T-helper 2 cell treated with Interferon-gamma antibody and Interleukin-4, amounts not matched to agents 5 μg/mL and 100 μg/mL, for 36 hours (primary cell): ENCODE measurements around the gene COA4.

Experiments used
- DNase-seq: peaks from one replicate; pipeline ENCODE4 v3.0.0; 2021; ENCODE audit warnings: low spot score
- H3K27ac Mint-ChIP-seq: one replicate; pipeline ENCODE4 v1.8.0; 2021; ENCODE audit warnings: mild to moderate bottlenecking, mixed read lengths
- H3K27me3 Mint-ChIP-seq: one replicate; pipeline ENCODE4 v1.8.0; 2021; ENCODE audit warnings: low read depth, mixed read lengths
- H3K36me3 Mint-ChIP-seq: one replicate; pipeline ENCODE4 v1.8.0; 2021; ENCODE audit warnings: low read depth, mixed read lengths
- H3K4me1 Mint-ChIP-seq: one replicate; pipeline ENCODE4 v1.8.0; 2021; ENCODE audit warnings: low read depth, mixed read lengths
- H3K4me3 Mint-ChIP-seq: one replicate; pipeline ENCODE4 v1.8.0; 2022; ENCODE audit warnings: mild to moderate bottlenecking, moderate library complexity, mixed read lengths
- H3K9me3 Mint-ChIP-seq: one replicate; pipeline ENCODE4 v1.8.0; 2021; ENCODE audit warnings: mixed read lengths

Gene COA4

DNA sequence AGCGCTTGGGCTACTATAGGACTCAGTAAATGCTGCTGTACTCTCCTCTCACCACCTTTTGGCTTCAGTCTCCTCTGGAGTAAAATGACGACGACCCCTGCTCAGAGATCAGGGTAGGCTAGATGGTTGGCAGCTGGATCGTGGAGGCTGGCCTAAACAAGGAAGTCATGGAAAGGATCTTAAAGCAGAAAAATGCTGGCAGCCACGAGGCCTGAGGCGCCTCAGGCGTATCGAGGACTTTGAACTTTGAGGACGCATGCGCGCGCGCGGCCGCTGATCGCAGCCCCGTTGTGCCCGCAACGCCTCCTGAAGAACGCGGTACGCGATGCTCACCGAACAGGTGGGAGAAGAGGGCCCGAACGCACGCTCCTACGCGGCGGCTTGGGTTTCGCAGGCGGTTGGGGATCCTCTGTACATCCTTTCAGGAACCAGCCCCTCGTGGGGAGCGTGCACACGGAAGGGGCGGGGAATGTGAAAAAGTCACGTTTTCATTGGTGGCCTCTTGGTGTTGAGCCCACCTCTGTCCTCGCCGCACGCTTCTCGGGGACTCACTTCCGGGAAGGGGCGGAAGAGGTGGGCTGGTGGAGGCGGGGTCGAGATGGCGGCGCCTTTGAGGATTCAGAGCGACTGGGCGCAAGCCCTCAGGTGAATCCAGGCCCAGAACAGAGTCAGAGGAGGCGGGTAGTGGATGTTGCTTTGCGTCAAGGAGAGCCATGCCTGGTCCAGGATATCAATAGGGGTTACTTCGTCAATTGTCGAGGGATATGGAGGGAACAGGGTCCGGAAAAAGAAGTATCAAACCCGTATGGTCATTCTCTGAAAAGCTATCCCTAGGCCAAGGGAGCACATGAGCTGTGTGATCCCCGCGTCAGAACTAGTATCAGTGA, at the start of gene COA4, which contains the start of gene PAAF1:
Gene COA4 (minus strand): TSS at position 423 of the 887 bp plus-strand sequence. CDS start 3,468 bp downstream, outside the sequence.
Gene PAAF1 (plus strand): TSS at position 576 of the 887 bp plus-strand sequence. CDS start 23 bp downstream, at position 599.
- H3K4me1 Mint-ChIP-seq = peaks cover 18% of the 10 kb centered on the region
- peak within 1 kb of the TSS; percentile 99 for H3K27ac Mint-ChIP-seq
- DNase-seq = peak; percentile 96
- peaks cover 25% of the 10 kb centered on the region for H3K36me3 Mint-ChIP-seq
- H3K4me3 Mint-ChIP-seq = peak within 1 kb of the TSS; percentile 100
- H3K9me3 Mint-ChIP-seq = no peaks in the 10 kb centered on the region
- no peaks in the 10 kb centered on the region for H3K27me3 Mint-ChIP-seq

DNA sequence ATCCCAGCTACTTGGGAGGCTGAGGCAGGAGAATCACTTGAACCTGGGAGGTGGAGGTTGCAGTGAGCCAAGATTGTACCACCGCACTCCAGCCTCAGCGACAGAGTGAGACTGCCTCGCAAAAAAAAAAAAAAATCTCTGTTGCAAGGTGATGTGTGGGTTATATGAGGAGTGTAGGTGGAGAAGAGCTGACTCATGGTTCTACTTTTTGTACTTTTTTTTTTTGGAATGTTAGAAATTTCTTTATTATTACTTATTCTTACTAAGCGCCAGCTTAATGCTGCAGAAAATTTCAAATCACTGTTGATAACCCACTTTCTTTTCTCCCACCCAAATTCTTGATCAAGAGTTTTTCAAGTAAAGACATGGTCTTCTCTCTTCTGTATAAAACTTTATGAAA, 44.5 kb upstream of the COA4 start:
- H3K27ac Mint-ChIP-seq = no peak overlapping the region
- no peak overlapping the region for H3K4me3 Mint-ChIP-seq
- H3K27me3 Mint-ChIP-seq = no peaks in the 10 kb centered on the region
- H3K9me3 Mint-ChIP-seq = no peaks in the 10 kb centered on the region
- no peaks in the 10 kb centered on the region for H3K4me1 Mint-ChIP-seq
- DNase-seq = no peak
- H3K36me3 Mint-ChIP-seq = peaks cover 25% of the 10 kb centered on the region

DNA sequence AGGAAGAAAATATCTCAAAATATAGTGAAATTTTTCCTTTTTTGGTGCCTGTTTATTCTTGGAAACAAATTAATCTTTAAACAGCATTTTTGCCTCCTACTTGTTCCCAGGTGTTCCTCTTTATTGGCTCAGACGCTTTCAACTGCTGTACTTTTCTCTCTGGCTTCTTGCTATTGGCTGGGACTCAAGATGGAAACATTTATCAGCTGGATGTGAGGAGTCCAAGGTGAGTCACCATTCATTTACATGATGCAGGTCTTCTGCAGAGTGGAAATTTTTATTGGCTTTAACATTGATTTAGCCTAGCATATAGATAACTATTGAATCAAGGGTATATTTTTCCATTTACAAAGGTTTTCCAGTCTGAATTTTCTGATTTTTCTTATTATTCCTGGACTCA, 39.8 kb upstream of the COA4 start:
- DNase-seq = no peak
- H3K9me3 Mint-ChIP-seq = no peaks in the 10 kb centered on the region
- H3K27me3 Mint-ChIP-seq = no peaks in the 10 kb centered on the region
- H3K4me1 Mint-ChIP-seq = peaks cover 2% of the 10 kb centered on the region
- peaks cover 37% of the 10 kb centered on the region for H3K36me3 Mint-ChIP-seq
- H3K4me3 Mint-ChIP-seq = no peak overlapping the region
- no peak overlapping the region for H3K27ac Mint-ChIP-seq

DNA sequence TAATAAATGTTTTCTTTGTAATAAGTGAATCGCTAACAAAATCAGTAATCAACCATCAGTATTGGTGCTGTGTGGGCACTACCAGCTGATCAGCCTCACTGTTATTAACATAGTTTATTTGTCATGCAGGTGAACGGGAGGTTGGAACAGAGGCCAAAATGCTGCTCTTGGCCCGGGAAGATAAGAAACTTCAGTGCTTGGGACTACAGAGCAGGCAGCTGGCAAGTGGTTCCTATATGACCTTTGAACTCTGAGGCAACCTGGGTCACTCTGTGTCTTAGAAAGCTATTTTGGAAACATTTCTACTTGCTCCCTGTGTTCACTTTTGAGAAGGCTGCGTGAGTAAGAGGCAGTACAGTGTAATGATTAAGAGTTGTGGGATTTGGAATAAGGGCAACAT, 37.6 kb upstream of the COA4 start:
- H3K27me3 Mint-ChIP-seq = no peaks in the 10 kb centered on the region
- no peaks in the 10 kb centered on the region for H3K9me3 Mint-ChIP-seq
- H3K4me1 Mint-ChIP-seq = peaks cover 2% of the 10 kb centered on the region
- no peak for DNase-seq
- H3K27ac Mint-ChIP-seq = no peak overlapping the region
- peaks cover 39% of the 10 kb centered on the region for H3K36me3 Mint-ChIP-seq
- H3K4me3 Mint-ChIP-seq = no peak overlapping the region

DNA sequence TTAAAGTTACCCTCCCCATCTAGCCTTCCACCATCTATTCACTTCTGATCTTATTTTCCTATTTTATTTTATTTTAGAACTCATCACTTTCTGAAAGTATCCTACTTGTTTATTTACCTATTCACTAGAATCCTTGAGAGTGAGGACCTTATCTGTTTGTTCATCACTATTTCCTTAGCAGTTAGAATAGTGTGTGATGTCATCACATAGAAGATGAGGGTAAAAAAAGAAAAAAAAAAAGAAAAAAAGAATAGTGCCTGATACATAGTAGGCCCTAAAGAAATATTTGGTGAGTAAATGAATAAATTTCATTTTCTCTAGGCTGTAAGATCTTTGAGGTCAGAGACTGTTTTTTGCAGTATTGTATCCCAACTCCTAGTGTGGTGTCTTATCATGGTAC, 36.8 kb upstream of the COA4 start:
- Mint-ChIP-seq H3K4me1 (peaks cover 2% of the 10 kb centered on the region), H3K4me3 (no peak overlapping the region), H3K9me3 (no peaks in the 10 kb centered on the region), H3K36me3 (peaks cover 34% of the 10 kb centered on the region), H3K27me3 (no peaks in the 10 kb centered on the region), H3K27ac (peak overlapping the region; percentile 23)
- DNase-seq = no peak

DNA sequence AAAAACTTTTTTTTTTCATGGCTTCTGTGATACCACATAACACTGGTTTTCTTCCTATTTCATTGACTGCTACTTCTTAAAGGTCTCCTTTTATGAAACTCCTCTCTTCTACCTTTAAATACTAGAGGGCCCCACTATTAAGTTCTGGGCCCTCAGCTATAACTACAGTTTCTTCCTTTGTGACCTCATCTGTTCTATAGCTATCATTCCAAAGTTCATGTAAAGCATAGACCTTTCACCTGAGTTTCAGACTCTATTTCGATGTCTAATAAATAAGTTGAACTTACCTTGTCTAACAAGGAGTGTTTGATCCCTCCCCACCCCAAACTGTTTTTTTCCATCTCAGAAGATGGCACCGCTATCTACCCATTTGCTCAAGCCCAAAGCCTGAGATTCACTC, 35.4 kb upstream of the COA4 start:
- Mint-ChIP-seq H3K27ac (no peak overlapping the region), H3K27me3 (no peaks in the 10 kb centered on the region)

DNA sequence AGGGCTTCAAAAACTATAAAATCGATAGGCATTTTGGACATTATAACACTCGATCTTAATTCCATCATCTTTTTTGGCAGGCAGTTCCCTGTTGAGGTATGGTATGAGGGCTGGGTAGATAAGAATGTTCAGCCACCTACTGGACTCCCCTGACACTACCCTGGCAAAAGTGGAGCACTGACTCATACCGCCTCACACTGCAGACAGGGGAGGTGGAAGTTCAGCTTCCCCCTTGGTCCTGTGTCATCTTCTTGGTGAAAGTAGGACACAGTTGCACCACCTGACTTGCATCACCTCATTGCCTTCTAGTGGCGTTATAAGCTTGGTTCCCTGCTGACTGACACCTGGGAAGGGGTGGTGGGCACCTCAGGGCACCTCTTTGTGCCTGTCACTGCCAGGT, 30.5 kb upstream of the COA4 start:
- H3K27me3 Mint-ChIP-seq = no peaks in the 10 kb centered on the region
- H3K27ac Mint-ChIP-seq = no peak overlapping the region
- no peak overlapping the region for H3K4me3 Mint-ChIP-seq
- H3K4me1 Mint-ChIP-seq = no peaks in the 10 kb centered on the region
- H3K9me3 Mint-ChIP-seq = no peaks in the 10 kb centered on the region
- DNase-seq = no peak
- peaks cover 20% of the 10 kb centered on the region for H3K36me3 Mint-ChIP-seq

More for the DNA sequence above, 35.4 kb upstream of the COA4 start:
- peaks cover 2% of the 10 kb centered on the region for H3K4me1 Mint-ChIP-seq
- H3K4me3 Mint-ChIP-seq = no peak overlapping the region
- DNase-seq = no peak
- H3K36me3 Mint-ChIP-seq = peaks cover 30% of the 10 kb centered on the region
- no peaks in the 10 kb centered on the region for H3K9me3 Mint-ChIP-seq

DNA sequence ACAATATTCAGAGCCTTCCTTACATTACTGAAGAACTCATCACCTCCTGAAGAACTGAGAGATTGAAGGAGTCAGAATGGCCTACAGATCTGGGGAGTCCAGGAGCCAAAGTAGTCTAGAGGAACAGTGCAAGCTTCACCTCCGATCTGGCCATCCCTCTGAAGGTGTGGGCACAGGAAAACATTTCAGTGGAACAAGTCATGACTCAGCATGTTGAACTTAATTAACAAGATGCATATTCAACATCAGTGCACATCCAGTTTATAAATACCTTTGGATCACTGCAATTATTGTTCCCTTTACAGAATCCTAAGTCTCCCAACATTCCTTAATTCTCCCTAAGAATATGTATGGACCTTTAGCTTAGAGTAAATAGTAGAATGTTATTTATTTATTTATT, 25.7 kb upstream of the COA4 start:
- Mint-ChIP-seq H3K36me3 (peaks cover 19% of the 10 kb centered on the region), H3K4me1 (no peaks in the 10 kb centered on the region)

DNA sequence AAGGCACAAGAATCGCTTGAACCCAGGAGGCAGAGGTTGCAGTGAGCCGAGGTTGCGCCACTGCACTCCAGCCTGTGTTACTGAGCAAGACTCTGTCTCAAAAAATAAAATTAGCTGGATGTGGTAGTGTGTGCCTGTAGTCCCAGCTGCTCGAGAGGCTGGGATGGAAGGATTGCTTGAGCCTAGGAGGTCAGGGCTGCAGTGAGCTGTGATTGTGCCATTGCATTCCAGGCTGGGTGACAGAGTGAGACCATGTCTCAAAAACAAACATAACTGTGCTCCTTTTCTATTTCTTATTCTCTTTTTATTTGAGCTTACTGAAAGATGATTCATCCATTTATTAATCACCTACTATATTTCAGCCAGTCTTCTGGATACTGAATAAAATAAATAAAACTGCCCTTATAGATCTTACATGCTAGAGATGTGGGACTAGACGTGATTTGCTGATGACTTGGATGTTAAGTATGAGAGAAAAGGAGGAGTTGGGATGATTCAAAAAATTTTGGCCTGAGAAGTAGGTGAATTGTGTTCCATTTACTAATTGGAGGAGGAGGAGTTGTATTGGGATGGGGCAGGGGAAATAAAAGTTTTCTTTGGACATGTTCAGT, 18.2 kb upstream of the COA4 start:
- Mint-ChIP-seq H3K4me1 (no peaks in the 10 kb centered on the region), H3K9me3 (no peaks in the 10 kb centered on the region), H3K27ac (no peak overlapping the region), H3K27me3 (no peaks in the 10 kb centered on the region), H3K4me3 (no peak overlapping the region), H3K36me3 (peaks cover 12% of the 10 kb centered on the region)
- DNase-seq = no peak

More for the DNA sequence above, 25.7 kb upstream of the COA4 start:
- no peak overlapping the region for H3K4me3 Mint-ChIP-seq
- H3K27ac Mint-ChIP-seq = no peak overlapping the region
- DNase-seq = no peak
- no peaks in the 10 kb centered on the region for H3K27me3 Mint-ChIP-seq
- no peaks in the 10 kb centered on the region for H3K9me3 Mint-ChIP-seq

DNA sequence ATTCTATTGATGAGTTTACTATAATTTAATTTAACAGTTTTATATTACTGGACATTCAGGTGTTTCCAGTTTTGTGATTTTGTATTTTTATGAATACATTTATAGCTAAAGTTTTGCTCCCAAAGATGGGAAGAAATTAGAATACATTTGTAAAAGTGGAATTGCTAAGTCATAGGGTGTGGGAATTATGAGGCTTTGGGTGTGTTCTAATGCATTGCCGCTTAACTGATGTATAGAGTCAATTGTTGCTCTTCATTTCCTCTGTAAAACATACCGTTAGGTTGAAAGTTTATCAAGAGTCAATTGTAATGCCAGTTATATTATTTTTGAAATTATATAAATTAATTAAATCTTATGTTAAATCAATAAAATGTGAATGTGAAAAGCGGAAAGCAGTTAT, 16.4 kb upstream of the COA4 start:
- Mint-ChIP-seq H3K4me3 (no peak overlapping the region), H3K9me3 (no peaks in the 10 kb centered on the region), H3K36me3 (peaks cover 9% of the 10 kb centered on the region), H3K27me3 (no peaks in the 10 kb centered on the region), H3K4me1 (no peaks in the 10 kb centered on the region), H3K27ac (no peak overlapping the region)
- no peak for DNase-seq

DNA sequence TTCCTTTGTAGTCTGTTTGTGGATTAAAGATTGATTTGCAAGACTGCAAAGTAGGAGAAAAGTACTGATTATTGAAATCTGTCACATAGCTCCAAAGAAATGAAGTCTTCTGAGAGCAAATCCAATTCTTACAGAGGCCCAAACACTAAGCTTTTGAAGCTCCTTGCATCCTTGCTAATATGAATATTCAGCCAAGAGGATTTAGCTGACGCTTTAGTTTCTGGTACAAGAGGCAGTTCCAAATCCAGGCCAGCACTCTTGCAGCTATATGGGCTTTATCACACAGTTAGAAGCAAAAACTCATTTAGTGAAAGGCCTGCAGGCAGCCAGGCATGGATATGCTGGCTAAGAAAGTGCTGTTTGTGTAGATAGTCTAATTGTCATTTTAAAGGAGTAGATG, 12.9 kb upstream of the COA4 start:
- peaks cover 12% of the 10 kb centered on the region for H3K36me3 Mint-ChIP-seq
- H3K27me3 Mint-ChIP-seq = no peaks in the 10 kb centered on the region
- H3K9me3 Mint-ChIP-seq = no peaks in the 10 kb centered on the region
- H3K4me1 Mint-ChIP-seq = no peaks in the 10 kb centered on the region
- DNase-seq = no peak
- no peak overlapping the region for H3K4me3 Mint-ChIP-seq
- H3K27ac Mint-ChIP-seq = no peak overlapping the region

DNA sequence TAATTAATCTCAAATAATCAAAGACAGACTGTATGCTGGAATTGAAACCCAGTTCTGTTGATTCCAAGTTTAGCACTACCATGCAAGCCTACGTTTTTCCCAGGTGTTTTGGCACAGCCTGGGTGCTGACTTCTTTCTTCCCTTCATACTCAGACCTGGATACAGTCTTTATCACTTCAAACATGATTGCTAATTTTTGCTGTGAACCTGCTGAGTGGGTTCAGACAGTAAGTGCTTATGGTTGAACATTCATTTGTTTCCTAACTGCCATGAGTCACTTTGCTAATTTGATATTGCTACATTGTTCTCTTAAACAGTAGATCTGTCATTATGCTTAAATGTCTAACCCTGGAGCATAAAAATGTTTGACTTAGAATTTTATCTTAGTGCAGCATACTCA, 12.4 kb upstream of the COA4 start:
- Mint-ChIP-seq H3K9me3 (no peaks in the 10 kb centered on the region), H3K27me3 (no peaks in the 10 kb centered on the region), H3K4me1 (no peaks in the 10 kb centered on the region), H3K4me3 (no peak overlapping the region), H3K27ac (no peak overlapping the region), H3K36me3 (peaks cover 12% of the 10 kb centered on the region)
- no peak for DNase-seq

DNA sequence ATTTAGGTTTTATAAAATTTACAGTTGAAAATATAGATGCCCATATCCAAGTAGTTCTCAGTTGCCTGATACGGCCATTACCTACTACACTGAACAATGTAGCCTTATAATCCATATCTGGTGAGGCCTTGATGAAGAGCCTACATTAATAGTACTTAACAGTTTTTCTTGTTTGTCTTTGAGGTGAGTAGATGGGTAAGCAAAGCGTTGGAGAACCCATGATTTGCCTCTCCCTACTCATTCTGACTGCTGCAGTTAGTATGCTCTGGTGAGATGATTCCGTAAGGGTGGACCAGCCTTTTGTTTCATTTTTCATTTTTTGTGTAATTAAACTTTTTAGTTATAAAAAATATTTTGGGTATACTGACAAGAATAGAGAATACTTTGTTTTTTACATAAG, 11.6 kb upstream of the COA4 start:
- Mint-ChIP-seq H3K4me3 (no peak overlapping the region), H3K4me1 (no peaks in the 10 kb centered on the region), H3K27ac (no peak overlapping the region), H3K36me3 (peaks cover 16% of the 10 kb centered on the region), H3K9me3 (no peaks in the 10 kb centered on the region), H3K27me3 (no peaks in the 10 kb centered on the region)
- DNase-seq = no peak

DNA sequence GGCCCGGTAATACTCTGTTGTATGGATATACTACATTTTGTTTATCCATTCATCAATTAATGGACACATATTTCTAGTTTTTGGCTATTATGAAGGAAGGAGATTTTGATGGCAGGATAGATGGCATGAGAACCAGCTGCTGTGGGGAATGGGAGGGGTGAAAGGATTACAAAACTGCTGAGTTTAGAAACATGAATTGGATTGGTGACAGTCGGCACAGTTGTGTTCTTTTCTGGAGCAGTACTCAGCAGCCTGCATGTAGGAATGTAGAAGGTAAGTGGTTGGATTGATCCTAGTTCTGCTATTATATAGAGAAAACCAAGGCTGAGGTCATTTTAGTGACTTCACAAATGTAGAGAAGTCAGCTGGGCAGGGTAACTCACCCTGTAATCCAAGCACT, 7.2 kb upstream of the COA4 start:
- Mint-ChIP-seq H3K36me3 (peaks cover 9% of the 10 kb centered on the region), H3K27ac (no peak overlapping the region), H3K4me1 (peaks cover 4% of the 10 kb centered on the region), H3K9me3 (no peaks in the 10 kb centered on the region), H3K4me3 (no peak overlapping the region), H3K27me3 (no peaks in the 10 kb centered on the region)
- DNase-seq = no peak
